GM11168 (cell line): ENCODE results near the gene ERFE.

Experiments used
- in situ Hi-C: fragments of 300-500 bp; cut with MboI; formaldehyde crosslinking; loops from one replicate; pipeline ENCODE4 v1.12.0; 2022; ENCODE audit warnings: low sequenced_read_pairs; ENCODE audit not compliant: unreplicated experiment

Gene ERFE

GRCh38 chr2:238190445-238190844, 31.7 kb downstream of the ERFE start:
- in situ Hi-C loops = no loop called here

GRCh38 chr2:238202326-238203093, 43.7 kb downstream of the ERFE start:
- in situ Hi-C loops = no loop called here

GRCh38 chr2:238203094-238203972, 44.6 kb downstream of the ERFE start, which contains the start of gene ILKAP:
Gene ILKAP, minus strand, starts transcription at chr2:238203695. Its CDS starts 142 bp downstream, at chr2:238203553.
- in situ Hi-C loops = no loop called here

- in situ Hi-C loops = no loop called here
These were observed 45.4 kb downstream of the ERFE start for GRCh38 chr2:238203973-238204683.

GRCh38 chr2:238207006-238207405, 48.2 kb downstream of the ERFE start:
- in situ Hi-C loops = no loop called here

- in situ Hi-C loops = no loop called here
These were observed 57.9 kb downstream of the ERFE start for GRCh38 chr2:238216651-238217184.
